ENCODE data around the gene APOE. TPM values are rescaled to one million over a fixed set of nuclear protein-coding genes. Genes with fewer than 3 reads are reported as not detected.
A peak's percentile ranks its signal among the peaks of the same experiment; 100 is the strongest.
"Not testable (repeated sequence)": the region's sequence is repeated elsewhere in the genome, so short reads cannot be mapped to it uniquely, and the experiment has no call there.

APOE gene
- total RNA-seq: 5.7 TPM

- ATAC-seq: peak; percentile 11
These were observed at the start of gene APOE for GRCh38 chr19:44905437-44906160. TSS of gene APOE (plus strand) at chr19:44905796. CDS start at chr19:44906625, 829 bp downstream.

GRCh38 chr19:44856421-44857083 lies 49.0 kb upstream of the APOE start:
- peak; percentile 37 for ATAC-seq

GRCh38 chr19:44857837-44858236 lies 47.8 kb upstream of the APOE start:
- peak; percentile 22 for ATAC-seq

- not testable (repeated sequence) for ATAC-seq
These were observed 44.0 kb upstream of the APOE start for GRCh38 chr19:44861576-44861975.

- no peak for ATAC-seq
These were observed 41.6 kb upstream of the APOE start for GRCh38 chr19:44863990-44864389.

- ATAC-seq: peak; percentile 9
These were observed 40.3 kb upstream of the APOE start for GRCh38 chr19:44865196-44865767.

- peak; percentile 43 for ATAC-seq
These were observed 38.9 kb upstream of the APOE start for GRCh38 chr19:44866664-44867063.

- ATAC-seq: peak; percentile 28
These were observed 38.0 kb upstream of the APOE start for GRCh38 chr19:44867578-44867977.

GRCh38 chr19:44869733-44870470 lies 35.7 kb upstream of the APOE start:
- ATAC-seq: no peak

- no peak for ATAC-seq
These were observed 33.8 kb upstream of the APOE start for GRCh38 chr19:44871809-44872208.

- no peak for ATAC-seq
These were observed 32.9 kb upstream of the APOE start for GRCh38 chr19:44872661-44873060.

GRCh38 chr19:44874317-44874716 lies 31.3 kb upstream of the APOE start:
- ATAC-seq: no peak

GRCh38 chr19:44875666-44876451 lies 29.7 kb upstream of the APOE start:
- ATAC-seq: peak; percentile 92

- ATAC-seq: no peak
These were observed 28.6 kb upstream of the APOE start for GRCh38 chr19:44876930-44877535.

- ATAC-seq: peak; percentile 26
These were observed 27.3 kb upstream of the APOE start for GRCh38 chr19:44878120-44878865.

GRCh38 chr19:44879309-44880065 lies 26.1 kb upstream of the APOE start:
- ATAC-seq: no peak

GRCh38 chr19:44882063-44882462 lies 23.5 kb upstream of the APOE start:
- ATAC-seq: no peak

GRCh38 chr19:44882619-44883397 lies 22.8 kb upstream of the APOE start:
- ATAC-seq: not testable (repeated sequence)

GRCh38 chr19:44883922-44884321 lies 21.7 kb upstream of the APOE start:
- ATAC-seq: no peak
